ENCODE measurements around the gene CHAT.
A peak's percentile ranks its signal among the peaks of the same experiment; 100 is the strongest.

CHAT gene

DNA sequence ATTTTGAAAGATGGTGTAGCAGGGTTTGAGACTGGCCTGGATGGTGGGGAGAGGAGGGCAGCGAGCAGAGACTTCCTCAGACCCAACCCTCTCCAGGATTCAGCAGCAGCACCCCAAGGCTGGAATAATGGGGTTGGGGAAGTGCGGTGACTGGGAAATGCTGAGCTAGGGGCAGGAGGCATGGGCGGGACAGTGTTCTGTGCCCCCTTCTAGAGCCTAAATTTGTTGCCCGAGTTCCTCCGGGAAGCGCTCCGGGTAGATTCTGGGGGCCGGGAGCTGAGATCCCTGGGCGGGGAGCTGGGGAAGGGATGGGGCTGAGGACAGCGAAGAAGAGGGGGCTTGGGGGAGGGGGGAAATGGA is at the start of gene CHAT:
TSS of gene CHAT (plus strand) at position 156 of the 360 bp plus-strand sequence. CDS start at position 309, 153 bp downstream.
- no peak for DNase-seq

DNA sequence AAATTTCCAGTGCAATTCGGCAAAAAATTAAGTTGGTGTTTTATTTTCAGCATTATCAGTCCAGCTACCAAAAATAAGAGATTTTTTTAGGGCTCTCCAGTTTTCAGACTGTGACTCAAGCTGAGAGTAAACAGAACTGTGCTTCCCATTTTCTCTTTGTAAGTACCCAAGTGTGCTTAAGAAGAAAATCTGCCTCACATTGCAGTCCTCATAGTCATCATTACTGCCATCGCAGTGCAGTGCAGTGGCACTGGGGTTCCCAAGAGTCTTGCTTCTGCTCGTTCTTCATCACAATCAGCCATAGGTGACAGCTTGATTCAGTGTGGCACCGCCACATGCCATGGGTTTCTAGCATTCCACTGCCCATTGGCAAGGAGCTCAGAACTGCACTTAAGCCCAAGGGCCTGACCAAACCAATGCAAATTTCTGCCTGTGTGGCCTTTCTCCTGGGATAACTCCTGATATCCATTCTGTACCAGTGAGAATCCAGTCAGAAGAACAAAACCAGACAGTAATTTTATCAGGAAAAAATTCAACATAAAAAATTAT is 49.3 kb upstream of the CHAT start:
- DNase-seq, result no peak

DNA sequence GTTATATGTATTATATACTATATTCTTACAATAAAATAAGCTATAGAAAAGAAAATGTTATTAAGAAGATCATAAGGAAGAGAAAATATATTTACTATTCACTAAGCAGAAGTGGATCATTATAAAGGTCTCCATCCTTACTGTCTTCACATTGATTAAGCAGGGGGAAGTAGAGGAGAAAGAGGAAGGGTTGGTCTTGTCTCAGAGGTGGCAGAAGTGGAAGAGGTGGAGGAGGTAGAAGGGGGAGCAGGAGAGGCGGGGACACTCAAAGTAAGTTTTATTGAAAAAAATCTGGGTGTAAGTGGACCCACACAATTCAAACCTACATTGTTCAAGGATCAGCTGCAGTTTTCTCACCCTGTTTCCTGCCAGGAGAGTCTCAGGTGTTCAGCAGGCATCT is 46.0 kb upstream of the CHAT start:
- DNase-seq, result no peak

DNA sequence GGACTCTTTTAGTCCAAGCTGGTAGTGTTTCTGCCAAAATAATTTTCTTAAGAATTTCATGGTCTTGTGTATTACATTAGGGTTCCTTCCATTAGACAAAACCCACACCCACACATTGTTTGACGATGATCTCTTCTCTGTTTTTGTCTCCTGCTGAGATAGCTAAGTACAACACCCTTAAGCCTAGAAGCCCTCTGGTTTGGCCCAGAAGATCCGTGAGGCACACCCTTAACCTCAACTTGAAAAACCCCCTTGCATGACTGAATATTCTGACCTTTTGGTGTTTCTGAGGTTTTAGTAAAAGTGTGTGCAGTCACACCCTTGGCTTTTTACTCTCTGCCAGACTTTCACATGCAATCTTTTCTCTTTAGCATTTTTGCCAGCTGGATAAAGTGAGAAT is 45.6 kb upstream of the CHAT start:
- DNase-seq, result no peak

- DNase-seq, result no peak
Observed at GRCh38 chr10:49569031-49569631, 44.7 kb upstream of the CHAT start.

- DNase-seq, result no peak
Observed at GRCh38 chr10:49571388-49571787, 42.4 kb upstream of the CHAT start.

DNA sequence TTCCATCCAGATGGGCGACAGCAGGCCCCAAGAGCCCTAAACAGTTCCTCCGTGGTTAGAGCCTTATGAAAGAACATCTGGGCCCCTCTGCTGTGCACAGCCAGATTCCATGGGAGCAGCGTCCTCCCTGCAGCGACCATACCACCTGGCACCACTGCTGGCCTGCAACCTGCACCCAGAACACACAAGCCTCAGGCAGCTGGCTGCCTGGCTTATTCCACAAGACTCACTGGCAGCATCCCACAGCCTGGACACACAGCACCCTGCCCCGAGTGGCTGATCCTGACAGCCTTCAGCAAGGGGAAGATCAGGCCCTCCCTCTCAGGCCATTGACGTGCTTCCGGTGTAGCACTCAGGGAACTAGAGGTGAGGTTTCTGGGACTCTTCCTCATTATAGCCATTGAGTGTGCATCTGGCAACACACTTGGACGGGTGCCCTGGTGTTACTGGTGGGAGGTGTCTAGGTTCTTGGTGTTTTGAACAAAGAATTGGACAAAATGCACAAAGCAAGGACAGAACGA is 41.2 kb upstream of the CHAT start:
- no peak for DNase-seq

GRCh38 chr10:49575489-49576072 is 38.3 kb upstream of the CHAT start:
- no peak for DNase-seq

DNA sequence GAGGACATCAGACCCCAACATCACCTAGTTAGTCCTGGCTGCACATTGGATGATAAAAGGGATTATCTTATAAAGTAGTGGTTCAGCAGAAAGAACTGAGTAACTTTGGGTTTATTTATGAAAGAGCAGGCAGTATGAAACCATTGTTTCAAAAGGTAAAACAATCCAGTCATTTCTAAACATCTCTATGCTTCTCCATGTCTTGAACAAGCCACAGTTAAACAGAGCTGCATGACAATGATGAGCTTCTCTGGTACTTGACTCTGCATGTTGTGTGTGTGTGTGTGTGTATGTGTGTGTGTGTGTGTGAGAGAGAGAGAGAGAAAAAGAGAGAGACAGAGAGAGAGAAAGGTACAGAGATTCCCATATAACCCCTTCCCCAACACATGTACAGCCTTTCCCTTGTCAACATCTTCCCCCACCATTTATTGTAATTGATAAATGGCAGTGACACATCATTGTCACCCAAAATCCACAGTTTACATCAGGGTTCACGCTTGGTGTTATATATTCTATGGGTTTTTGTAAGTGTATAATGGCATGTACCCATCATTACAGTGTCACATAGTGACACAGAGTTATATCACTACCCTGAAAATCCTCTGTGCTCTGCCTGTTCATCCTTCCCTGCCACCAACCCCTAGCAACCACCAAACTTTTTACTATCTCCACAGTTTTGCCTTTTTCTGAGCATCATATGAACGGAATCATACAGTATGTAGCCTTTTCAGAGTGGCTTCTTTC is 36.5 kb upstream of the CHAT start:
- DNase-seq, result no peak

DNA sequence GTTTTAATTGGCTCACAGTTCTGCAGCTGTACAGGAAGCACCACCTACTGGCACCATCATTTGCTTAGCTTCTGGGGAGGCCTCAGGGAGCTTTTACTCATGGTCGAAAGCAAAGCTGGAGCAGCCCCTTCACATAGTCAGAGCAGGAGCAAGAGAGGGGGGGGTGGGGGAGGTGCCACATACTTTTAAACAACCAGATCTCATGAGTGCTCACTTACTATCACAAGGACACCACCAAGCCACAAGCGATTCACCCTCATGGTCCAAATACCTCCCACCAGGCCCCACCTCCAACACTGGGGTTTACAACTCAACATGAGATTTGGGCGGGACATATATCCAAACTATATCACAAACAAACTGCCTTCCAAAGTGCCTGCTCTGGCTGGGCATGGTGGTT is 35.4 kb upstream of the CHAT start:
- DNase-seq, result no peak

GRCh38 chr10:49579621-49580020 is 34.2 kb upstream of the CHAT start:
- DNase-seq, result peak; percentile 2

DNA sequence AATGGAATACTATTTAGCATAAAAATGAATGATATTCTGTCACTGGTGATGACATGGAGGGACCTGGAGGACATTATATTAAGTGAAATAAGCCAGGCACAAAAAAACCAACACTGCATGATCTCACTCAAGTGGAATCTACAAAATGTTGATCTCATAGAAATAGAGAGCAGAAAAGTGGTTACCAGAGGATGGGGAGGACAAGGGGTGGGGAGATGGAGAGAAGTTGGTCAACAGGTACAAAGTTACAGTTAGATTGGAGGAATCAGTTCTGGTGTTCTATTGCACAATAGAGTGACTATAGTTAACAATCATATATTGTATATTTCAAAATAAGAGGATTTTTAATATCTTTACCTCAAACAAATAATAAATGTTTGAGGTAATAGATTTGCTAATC is 28.4 kb upstream of the CHAT start:
- no peak for DNase-seq

DNA sequence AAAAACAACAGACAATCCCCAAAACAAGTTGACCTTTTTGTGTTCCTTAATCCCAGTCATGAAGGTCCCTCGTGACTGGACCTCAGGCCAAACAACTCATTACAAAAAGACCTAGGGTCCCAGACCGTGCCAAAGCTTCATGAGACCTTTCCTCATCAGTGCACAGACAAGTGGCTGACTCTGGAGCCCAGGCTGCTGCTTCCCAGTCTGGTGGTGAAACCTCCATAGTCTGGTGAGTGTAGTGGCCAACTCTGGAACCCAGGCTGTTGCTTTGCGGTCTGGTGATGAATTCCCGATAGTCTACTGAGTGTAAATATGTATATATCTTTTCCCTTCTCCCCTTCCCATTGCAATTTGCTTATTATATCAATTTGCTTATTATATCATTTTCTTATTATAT is 25.9 kb upstream of the CHAT start:
- no peak for DNase-seq

DNA sequence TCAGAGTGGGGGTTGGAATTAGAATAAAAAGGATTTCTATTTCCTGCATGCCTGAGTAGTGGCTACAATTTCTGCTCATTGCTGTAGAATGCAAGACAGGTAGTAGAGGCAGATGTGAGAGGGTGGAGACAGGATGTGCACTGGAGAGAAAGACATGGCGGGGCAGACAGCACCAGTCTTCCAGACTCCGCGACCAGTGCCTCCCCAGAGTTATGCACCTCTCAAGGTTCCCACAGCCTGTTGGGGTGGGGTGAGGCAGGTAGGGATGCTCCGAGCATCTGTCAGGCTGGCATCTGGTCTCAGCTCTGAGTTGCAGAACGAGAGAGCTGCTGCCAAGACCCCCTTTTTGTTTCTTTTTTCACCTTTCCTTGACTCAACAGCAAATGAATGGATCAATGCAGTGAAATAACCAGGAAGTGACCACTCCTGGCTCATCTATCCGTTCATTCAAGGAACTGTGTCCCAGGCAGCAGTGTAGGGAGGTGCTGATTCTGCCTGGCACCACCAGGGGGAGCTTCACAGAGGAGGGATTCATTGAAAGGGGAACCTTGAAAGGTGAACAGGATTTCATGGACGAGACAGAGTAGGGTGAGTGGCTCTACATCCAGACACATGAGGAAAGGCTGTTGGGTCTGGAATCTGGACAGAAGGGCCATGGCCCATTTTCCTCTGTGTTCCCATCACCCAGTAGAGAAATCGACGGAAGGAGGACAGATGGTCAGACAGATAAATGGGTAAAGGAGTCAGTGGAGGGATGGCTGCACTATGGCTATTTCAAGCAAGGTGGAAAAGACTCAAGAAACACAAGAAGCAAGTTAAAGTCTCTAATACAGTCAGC is 20.9 kb upstream of the CHAT start:
- DNase-seq, result peak; percentile 75

DNA sequence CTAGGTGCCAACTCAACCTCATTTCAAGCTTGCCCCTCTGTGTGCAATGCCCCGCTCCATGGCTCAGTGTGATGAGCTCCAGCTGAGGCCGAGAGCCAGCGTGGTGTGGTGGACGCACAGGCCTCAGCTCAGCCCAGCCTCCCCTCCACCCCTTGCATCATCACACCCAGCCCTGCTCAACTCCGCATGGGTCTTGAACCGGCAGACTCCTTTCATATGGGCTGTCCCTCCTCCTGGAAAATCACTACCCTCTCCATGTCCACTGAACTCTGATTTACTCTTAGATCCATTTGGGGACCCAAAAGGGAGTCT is 20.3 kb upstream of the CHAT start:
- DNase-seq, result no peak

DNA sequence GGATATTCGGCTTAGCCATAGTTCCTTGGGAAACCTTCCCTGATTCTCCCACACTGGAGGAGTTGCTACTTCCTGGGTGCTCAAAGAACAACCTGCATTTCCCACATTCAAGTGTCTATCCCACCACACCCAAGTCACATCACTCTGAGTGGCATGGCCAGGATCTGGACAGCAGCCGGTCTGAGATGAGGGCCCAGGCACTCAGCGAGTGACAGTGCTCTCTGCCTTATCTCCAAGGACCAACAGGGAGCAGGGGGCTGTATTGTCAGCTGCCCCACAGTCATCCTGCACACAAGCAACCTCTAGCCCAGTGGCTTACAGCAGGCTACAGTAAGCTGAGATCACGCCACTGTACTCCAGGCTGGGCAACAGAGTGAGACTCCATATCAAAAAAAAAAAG is 19.8 kb upstream of the CHAT start:
- no peak for DNase-seq

DNA sequence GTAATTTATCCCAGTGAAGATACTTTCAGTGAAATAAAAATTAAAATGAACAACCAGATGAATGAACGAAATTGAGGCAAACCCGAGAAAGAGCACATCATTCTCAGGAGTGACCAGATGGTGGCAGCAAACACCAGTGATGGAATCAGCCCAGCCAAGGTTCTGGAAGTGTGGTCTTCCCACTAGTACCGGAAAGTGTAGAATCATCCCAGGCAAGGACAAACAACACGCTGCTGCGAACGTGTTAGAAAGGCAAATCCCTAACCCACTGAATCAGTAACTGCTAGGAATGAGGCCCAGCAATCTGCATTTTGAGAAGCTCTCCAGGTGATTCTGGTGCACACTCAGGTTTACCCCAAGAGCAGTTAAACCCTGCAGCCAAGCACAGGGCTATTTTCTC is 19.2 kb upstream of the CHAT start:
- peak; percentile 77 for DNase-seq

- DNase-seq, result no peak
Observed at GRCh38 chr10:49595003-49595712, 18.7 kb upstream of the CHAT start.

GRCh38 chr10:49595713-49596492 is 17.9 kb upstream of the CHAT start:
- no peak for DNase-seq

GRCh38 chr10:49596493-49596809 is 17.4 kb upstream of the CHAT start:
- no peak for DNase-seq

- DNase-seq, result no peak
Observed at GRCh38 chr10:49596836-49597235, 17.0 kb upstream of the CHAT start.

Measured in NCI-H82 (cell line).